Epithelial cell of esophagus (primary cell): ENCODE results near the gene KLF13.

ENCODE experiments used
- DNase-seq: peaks from one replicate; pipeline ENCODE4 v3.0.0; 2010; ENCODE audit warnings: low read depth
- H3K4me3 ChIP-seq: 2 replicates; pipeline ENCODE4 v1.5.1; 2011; ENCODE audit warnings: mild to moderate bottlenecking, low read length, control low read depth
- CTCF ChIP-seq: IDR thresholded peaks from 2 replicates; pipeline ENCODE4 v1.5.1; 2011; ENCODE audit warnings: low read depth, mild to moderate bottlenecking, low read length, control low read depth, inconsistent platforms; ENCODE audit not compliant: insufficient read depth; ENCODE audit errors: missing control alignments

The KLF13 gene

GRCh38 chr15:31343831-31344230 is 17.2 kb downstream of the KLF13 start:
- TF ChIP-seq CTCF = no peak
- no peak for DNase-seq
- no peak overlapping the region for H3K4me3 ChIP-seq

- H3K4me3 ChIP-seq = no peak overlapping the region
- TF ChIP-seq CTCF = no peak
These were observed 17.6 kb downstream of the KLF13 start for GRCh38 chr15:31344266-31344665.

GRCh38 chr15:31344823-31345605 is 18.4 kb downstream of the KLF13 start:
- DNase-seq = no peak
- no peak for TF ChIP-seq CTCF
- H3K4me3 ChIP-seq = no peak overlapping the region

More at GRCh38 chr15:31344266-31344665, 17.6 kb downstream of the KLF13 start:
- no peak for DNase-seq

GRCh38 chr15:31345606-31346366 is 19.2 kb downstream of the KLF13 start:
- TF ChIP-seq CTCF = no peak
- DNase-seq = no peak
- no peak overlapping the region for H3K4me3 ChIP-seq

- no peak for TF ChIP-seq CTCF
- no peak overlapping the region for H3K4me3 ChIP-seq
- no peak for DNase-seq
These were observed 19.9 kb downstream of the KLF13 start for GRCh38 chr15:31346367-31347066.

GRCh38 chr15:31347067-31347975 is 20.7 kb downstream of the KLF13 start:
- DNase-seq = no peak
- no peak for TF ChIP-seq CTCF
- H3K4me3 ChIP-seq = no peak overlapping the region
